NT2/D1 (cell line): ENCODE data around the gene KRT15.

Experiments used
- SUZ12 ChIP-seq: IDR thresholded peaks from 2 replicates; pipeline ENCODE4 v1.6.1; 2011; ENCODE audit not compliant: insufficient read length, insufficient read depth; ENCODE audit errors: extremely low read depth
- YY1 ChIP-seq: IDR thresholded peaks from 2 replicates; pipeline ENCODE4 v1.6.1; 2011; ENCODE audit not compliant: insufficient read length, insufficient read depth
- ZNF274 ChIP-seq: IDR thresholded peaks from 2 replicates; pipeline ENCODE4 v1.6.1; 2011; ENCODE audit warnings: mild to moderate bottlenecking, low read depth, low read length

GRCh38 chr17:41531993-41532392 lies 13.3 kb upstream of the KRT15 start:
- TF ChIP-seq YY1 (no peak), ZNF274 (no peak), SUZ12 (no peak)
